Activated naive CD8-positive, alpha-beta T cell treated with anti-CD3 and anti-CD28 coated beads, Interleukin-2, amount 10 ng/mL, durations not matched to agents 7 days and 5 days (primary cell): ENCODE results near the gene CALN1. TPM values are rescaled to one million over a fixed set of nuclear protein-coding genes. Genes with fewer than 3 reads are reported as not detected.

Experiments used
- ATAC-seq: fragments of 150-1000 bp; cut with Tn5 transposase; one replicate; pipeline ENCODE4 v1.10.0; 2021; ENCODE audit warnings: low read depth, moderate library complexity
- POLR2A ChIA-PET: fragments of 350-600 bp; sonication (Branson Sonifier 250); formaldehyde crosslinking; loops from one replicate; lab custom pipeline; 2021; ENCODE audit warnings: antibody characterized with exemption; lab: Charles Lee
- DNase-seq: peaks from one replicate; pipeline ENCODE4 v3.0.0; 2021
- H3K27ac Mint-ChIP-seq: one replicate; pipeline ENCODE4 v1.8.0; 2022; ENCODE audit warnings: mild to moderate bottlenecking, mixed read lengths
- H3K27me3 Mint-ChIP-seq: one replicate; pipeline ENCODE4 v1.8.0; 2022; ENCODE audit warnings: mild to moderate bottlenecking, moderate library complexity, mixed read lengths
- H3K36me3 Mint-ChIP-seq: one replicate; pipeline ENCODE4 v1.8.0; 2021; ENCODE audit warnings: mild to moderate bottlenecking, mixed read lengths
- H3K4me1 Mint-ChIP-seq: one replicate; pipeline ENCODE4 v1.8.0; 2021; ENCODE audit warnings: mixed read lengths
- H3K4me3 Mint-ChIP-seq: one replicate; pipeline ENCODE4 v1.8.0; 2022; ENCODE audit warnings: mild to moderate bottlenecking, moderate library complexity, mixed read lengths
- H3K9me3 Mint-ChIP-seq: one replicate; pipeline ENCODE4 v1.8.0; 2021; ENCODE audit warnings: mixed read lengths
- total RNA-seq, 2 experiments: library from RNA; stranded (reverse); gene quantifications; one replicate each; pipeline ENCODE4 v1.2.3, GENCODE V29; 2021

CALN1 gene
- total RNA-seq, 2 experiments from 2014 or later, result not detected

DNA sequence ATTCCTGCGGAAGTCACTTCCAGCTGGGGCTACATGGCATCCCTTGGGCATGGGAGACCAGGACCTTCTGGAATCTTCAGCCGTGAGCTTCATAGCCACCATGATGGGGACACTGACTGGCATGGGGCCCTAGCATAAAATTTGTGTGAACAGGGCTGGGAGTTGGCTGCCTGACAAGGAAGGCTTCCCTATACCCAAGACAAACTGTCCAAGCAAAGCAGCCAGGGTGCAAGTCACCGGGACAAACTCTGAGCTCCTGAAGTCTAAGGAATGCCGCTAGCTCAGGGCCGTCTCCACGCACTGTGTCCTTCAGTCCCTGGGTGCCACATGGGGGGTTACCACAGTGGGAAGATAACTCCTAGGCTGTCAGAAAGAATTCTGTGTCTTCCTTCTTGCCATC is 627.4 kb downstream of the CALN1 start:
- no peak overlapping the region for H3K4me3 Mint-ChIP-seq
- no peaks in the 10 kb centered on the region for H3K27me3 Mint-ChIP-seq
- POLR2A ChIA-PET, result no interaction called here
- ATAC-seq (no peak), DNase-seq (no peak)
- H3K4me1 Mint-ChIP-seq, result no peaks in the 10 kb centered on the region
- H3K36me3 Mint-ChIP-seq, result peaks cover 1% of the 10 kb centered on the region
- H3K27ac Mint-ChIP-seq, result no peak overlapping the region
- peaks cover 11% of the 10 kb centered on the region for H3K9me3 Mint-ChIP-seq

DNA sequence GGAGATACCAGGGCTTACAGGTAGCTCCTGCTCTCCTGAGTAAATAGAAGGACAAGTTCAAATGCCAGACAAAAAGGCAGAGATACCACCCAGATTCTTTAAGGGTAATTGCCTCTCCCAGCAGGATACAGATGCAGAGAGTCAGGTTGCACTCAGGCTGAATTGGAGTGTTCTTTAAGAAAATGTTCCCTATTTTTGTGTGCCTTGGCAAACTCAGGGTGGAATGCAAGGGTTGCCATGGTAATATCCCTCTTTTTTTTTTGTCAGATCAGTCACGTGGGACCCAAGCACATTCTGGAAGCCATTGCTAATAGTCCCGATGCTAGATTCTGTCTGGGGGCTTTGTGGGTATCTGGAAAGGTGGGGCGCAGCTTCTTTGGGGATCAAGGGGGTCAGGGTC is 628.0 kb downstream of the CALN1 start:
- POLR2A ChIA-PET, result no interaction called here
- H3K36me3 Mint-ChIP-seq, result peaks cover 1% of the 10 kb centered on the region
- H3K27ac Mint-ChIP-seq, result no peak overlapping the region
- no peaks in the 10 kb centered on the region for H3K27me3 Mint-ChIP-seq
- H3K4me1 Mint-ChIP-seq, result no peaks in the 10 kb centered on the region
- ATAC-seq (no peak), DNase-seq (no peak)
- peaks cover 11% of the 10 kb centered on the region for H3K9me3 Mint-ChIP-seq
- no peak overlapping the region for H3K4me3 Mint-ChIP-seq

GRCh38 chr7:71783779-71784178 is 628.4 kb downstream of the CALN1 start:
- Mint-ChIP-seq H3K36me3 (peaks cover 1% of the 10 kb centered on the region), H3K4me1 (no peaks in the 10 kb centered on the region), H3K27ac (no peak overlapping the region), H3K4me3 (no peak overlapping the region), H3K27me3 (no peaks in the 10 kb centered on the region), H3K9me3 (peaks cover 11% of the 10 kb centered on the region)
- ATAC-seq (no peak), DNase-seq (no peak)
- POLR2A ChIA-PET, result no interaction called here

DNA sequence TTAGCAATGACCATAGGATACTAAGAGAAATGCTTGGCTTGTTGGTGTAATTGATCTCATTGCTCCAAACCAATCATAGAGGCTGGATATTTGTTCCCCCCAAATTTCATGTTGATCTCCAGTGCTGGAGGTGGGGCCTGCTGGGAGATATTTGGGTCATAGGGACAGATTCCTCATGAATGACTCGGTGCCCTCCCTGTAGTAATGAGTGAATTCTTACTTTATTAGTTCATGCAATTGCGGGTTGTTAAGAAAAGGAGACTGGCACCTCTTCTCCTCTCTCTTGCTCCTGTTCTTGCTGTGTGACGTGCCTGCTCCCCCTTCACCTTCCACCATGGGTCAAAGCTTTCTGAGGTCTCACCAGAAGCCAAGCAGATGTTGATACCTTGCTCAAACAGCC is 630.1 kb downstream of the CALN1 start:
- POLR2A ChIA-PET, result no interaction called here

DNA sequence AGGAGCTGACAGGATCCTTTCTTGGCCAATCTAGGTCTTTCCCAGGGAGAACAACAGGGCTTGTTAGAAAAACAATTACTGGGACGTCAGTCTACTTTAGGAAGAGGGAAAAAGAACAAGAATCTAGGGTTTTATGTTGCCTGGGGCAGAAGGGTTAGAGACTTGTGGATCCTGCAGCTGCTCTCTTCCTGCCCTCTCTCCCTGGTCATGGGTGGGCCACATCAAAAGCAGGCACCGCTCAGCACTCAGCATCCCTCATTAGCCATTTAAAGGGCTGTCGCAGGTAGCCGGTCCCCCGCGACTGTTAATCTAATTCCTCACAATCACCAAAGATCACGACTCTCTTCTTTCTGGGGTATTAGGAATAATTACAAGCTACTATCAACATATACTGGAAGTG is 631.9 kb downstream of the CALN1 start:
- no peaks in the 10 kb centered on the region for H3K36me3 Mint-ChIP-seq
- no peak overlapping the region for H3K27ac Mint-ChIP-seq
- peaks cover 2% of the 10 kb centered on the region for H3K9me3 Mint-ChIP-seq
- ATAC-seq (no peak), DNase-seq (no peak)
- no peaks in the 10 kb centered on the region for H3K4me1 Mint-ChIP-seq
- no peaks in the 10 kb centered on the region for H3K27me3 Mint-ChIP-seq
- POLR2A ChIA-PET, result interaction anchor here (0.7 kb wide), 1 partner anchor 46 kb away, joined by 3 read pairs; no protein-coding TSS in a partner anchor
- no peak overlapping the region for H3K4me3 Mint-ChIP-seq

More for the DNA sequence above, 630.1 kb downstream of the CALN1 start:
- no peak for DNase-seq
- Mint-ChIP-seq H3K4me3 (no peak overlapping the region), H3K4me1 (no peaks in the 10 kb centered on the region), H3K36me3 (no peaks in the 10 kb centered on the region), H3K9me3 (peaks cover 5% of the 10 kb centered on the region), H3K27ac (no peak overlapping the region), H3K27me3 (no peaks in the 10 kb centered on the region)
- no peak for ATAC-seq

- H3K27ac Mint-ChIP-seq, result no peak overlapping the region
- H3K4me1 Mint-ChIP-seq, result no peaks in the 10 kb centered on the region
- DNase-seq (no peak), ATAC-seq (no peak)
- no peaks in the 10 kb centered on the region for H3K27me3 Mint-ChIP-seq
- H3K9me3 Mint-ChIP-seq, result no peaks in the 10 kb centered on the region
- H3K36me3 Mint-ChIP-seq, result no peaks in the 10 kb centered on the region
- POLR2A ChIA-PET, result no interaction called here
- H3K4me3 Mint-ChIP-seq, result no peak overlapping the region
Observed at GRCh38 chr7:71777278-71777677, 634.9 kb downstream of the CALN1 start.

DNA sequence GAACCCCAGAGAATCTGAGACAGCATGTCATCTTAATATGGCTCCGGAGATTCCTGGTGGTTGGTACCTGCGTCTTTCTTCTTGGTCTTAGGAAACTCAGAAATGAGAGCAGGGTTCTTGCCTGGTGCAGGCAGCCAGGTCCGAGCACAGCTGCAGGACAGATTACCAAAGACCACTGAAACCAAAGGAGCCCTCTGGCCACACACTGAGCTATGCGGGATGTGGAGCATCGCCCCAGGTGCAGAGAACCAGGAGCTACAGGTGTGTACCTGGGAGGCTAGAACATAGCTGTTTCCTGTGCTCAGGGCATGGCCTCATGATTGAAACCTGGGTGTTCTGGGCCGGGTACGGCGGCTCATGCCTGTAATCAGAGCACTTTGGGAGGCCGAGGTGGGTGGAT is 635.4 kb downstream of the CALN1 start:
- ATAC-seq (no peak), DNase-seq (no peak)
- POLR2A ChIA-PET, result no interaction called here
- no peak overlapping the region for H3K27ac Mint-ChIP-seq
- no peaks in the 10 kb centered on the region for H3K27me3 Mint-ChIP-seq
- H3K4me1 Mint-ChIP-seq, result no peaks in the 10 kb centered on the region
- no peaks in the 10 kb centered on the region for H3K9me3 Mint-ChIP-seq
- no peaks in the 10 kb centered on the region for H3K36me3 Mint-ChIP-seq
- H3K4me3 Mint-ChIP-seq, result no peak overlapping the region

GRCh38 chr7:71775648-71776047 is 636.5 kb downstream of the CALN1 start:
- POLR2A ChIA-PET, result no interaction called here
- H3K4me1 Mint-ChIP-seq, result no peaks in the 10 kb centered on the region
- no peaks in the 10 kb centered on the region for H3K9me3 Mint-ChIP-seq
- H3K4me3 Mint-ChIP-seq, result no peak overlapping the region
- H3K27ac Mint-ChIP-seq, result no peak overlapping the region
- no peaks in the 10 kb centered on the region for H3K27me3 Mint-ChIP-seq
- ATAC-seq (no peak), DNase-seq (no peak)
- no peaks in the 10 kb centered on the region for H3K36me3 Mint-ChIP-seq

DNA sequence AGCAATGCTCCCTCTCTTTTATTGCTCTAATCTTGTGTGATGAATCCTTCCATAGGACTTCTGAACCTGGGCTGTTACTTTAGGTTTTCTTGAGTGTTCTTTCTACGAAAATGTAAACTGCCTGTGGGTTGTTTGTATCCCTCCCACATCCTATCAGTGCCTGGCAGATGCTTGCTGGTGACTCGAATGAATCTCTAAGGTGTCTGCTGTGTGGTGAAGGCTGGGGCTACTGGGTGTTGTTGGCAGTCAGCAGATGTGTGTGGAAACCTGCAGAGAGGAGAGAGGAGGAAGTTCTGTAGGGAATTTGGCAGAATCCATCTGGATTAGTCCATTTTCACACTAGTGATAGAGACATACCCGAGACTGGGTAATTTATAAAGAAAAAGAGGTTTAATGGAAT is 639.4 kb downstream of the CALN1 start:
- Mint-ChIP-seq H3K27me3 (no peaks in the 10 kb centered on the region), H3K4me3 (no peak overlapping the region), H3K9me3 (peaks cover 2% of the 10 kb centered on the region), H3K27ac (no peak overlapping the region), H3K4me1 (no peaks in the 10 kb centered on the region), H3K36me3 (no peaks in the 10 kb centered on the region)
- DNase-seq (no peak), ATAC-seq (no peak)
- POLR2A ChIA-PET, result no interaction called here

- H3K9me3 Mint-ChIP-seq, result peaks cover 2% of the 10 kb centered on the region
- no peak overlapping the region for H3K27ac Mint-ChIP-seq
- ATAC-seq (no peak), DNase-seq (no peak)
- no peak overlapping the region for H3K4me3 Mint-ChIP-seq
- no peaks in the 10 kb centered on the region for H3K36me3 Mint-ChIP-seq
- no peaks in the 10 kb centered on the region for H3K27me3 Mint-ChIP-seq
- H3K4me1 Mint-ChIP-seq, result no peaks in the 10 kb centered on the region
- POLR2A ChIA-PET, result no interaction called here
Observed at GRCh38 chr7:71770269-71770907, 641.8 kb downstream of the CALN1 start.

GRCh38 chr7:71769326-71769725 is 642.8 kb downstream of the CALN1 start:
- ATAC-seq (no peak), DNase-seq (no peak)
- POLR2A ChIA-PET, result no interaction called here
- no peaks in the 10 kb centered on the region for H3K27me3 Mint-ChIP-seq
- H3K4me1 Mint-ChIP-seq, result no peaks in the 10 kb centered on the region
- no peak overlapping the region for H3K27ac Mint-ChIP-seq
- H3K9me3 Mint-ChIP-seq, result peaks cover 2% of the 10 kb centered on the region
- no peak overlapping the region for H3K4me3 Mint-ChIP-seq
- H3K36me3 Mint-ChIP-seq, result no peaks in the 10 kb centered on the region

GRCh38 chr7:71768450-71768849 is 643.7 kb downstream of the CALN1 start:
- H3K9me3 Mint-ChIP-seq, result peaks cover 2% of the 10 kb centered on the region
- ATAC-seq (no peak), DNase-seq (no peak)
- POLR2A ChIA-PET, result no interaction called here
- no peaks in the 10 kb centered on the region for H3K27me3 Mint-ChIP-seq
- no peak overlapping the region for H3K4me3 Mint-ChIP-seq
- H3K4me1 Mint-ChIP-seq, result no peaks in the 10 kb centered on the region
- H3K27ac Mint-ChIP-seq, result no peak overlapping the region
- H3K36me3 Mint-ChIP-seq, result no peaks in the 10 kb centered on the region

GRCh38 chr7:71766016-71766415 is 646.1 kb downstream of the CALN1 start:
- Mint-ChIP-seq H3K36me3 (no peaks in the 10 kb centered on the region), H3K4me3 (no peak overlapping the region), H3K9me3 (peaks cover 4% of the 10 kb centered on the region), H3K4me1 (no peaks in the 10 kb centered on the region), H3K27ac (no peak overlapping the region), H3K27me3 (no peaks in the 10 kb centered on the region)
- DNase-seq (no peak), ATAC-seq (no peak)
- POLR2A ChIA-PET, result no interaction called here

GRCh38 chr7:71761336-71761735 is 650.8 kb downstream of the CALN1 start:
- H3K9me3 Mint-ChIP-seq, result peaks cover 7% of the 10 kb centered on the region
- no peaks in the 10 kb centered on the region for H3K4me1 Mint-ChIP-seq

More at GRCh38 chr7:71761336-71761735, 650.8 kb downstream of the CALN1 start:
- no peak for ATAC-seq
- H3K4me3 Mint-ChIP-seq, result no peak overlapping the region
- H3K27ac Mint-ChIP-seq, result no peak overlapping the region
- DNase-seq, result no peak
- H3K36me3 Mint-ChIP-seq, result no peaks in the 10 kb centered on the region
- POLR2A ChIA-PET, result no interaction called here
- no peaks in the 10 kb centered on the region for H3K27me3 Mint-ChIP-seq
